ENCODE results near the gene ITSN1. TPM values are rescaled to one million over a fixed set of nuclear protein-coding genes. Genes with fewer than 3 reads are reported as not detected.

Gene ITSN1
- total RNA-seq, 1 donor from 2014 or later = 132 TPM

Other genes starting within 250 kb of the ITSN1 start
- 57.3 and 105 TPM in 2 replicates for gene IFNGR2, start 239.1 kb upstream of the ITSN1 start, total RNA-seq
- gene TMEM50B, start 162.5 kb upstream of the ITSN1 start, total RNA-seq = 44.1 and 50.8 TPM in 2 replicates
- gene DNAJC28, start 150.8 kb upstream of the ITSN1 start, total RNA-seq = 1.9 and 4.2 TPM in 2 replicates
- 112 and 137 TPM in 2 replicates for gene GART, start 100.4 kb upstream of the ITSN1 start, total RNA-seq
- gene SON, start 99.5 kb upstream of the ITSN1 start, total RNA-seq = 114 and 301 TPM in 2 replicates
- 13.0 and 13.7 TPM in 2 replicates for gene DONSON, start 53.8 kb upstream of the ITSN1 start, total RNA-seq
- gene CRYZL1, start 760 bp upstream of the ITSN1 start, total RNA-seq = 18.9 and 66.4 TPM in 2 replicates